ENCODE data around the gene CEP164.

Gene CEP164

DNA sequence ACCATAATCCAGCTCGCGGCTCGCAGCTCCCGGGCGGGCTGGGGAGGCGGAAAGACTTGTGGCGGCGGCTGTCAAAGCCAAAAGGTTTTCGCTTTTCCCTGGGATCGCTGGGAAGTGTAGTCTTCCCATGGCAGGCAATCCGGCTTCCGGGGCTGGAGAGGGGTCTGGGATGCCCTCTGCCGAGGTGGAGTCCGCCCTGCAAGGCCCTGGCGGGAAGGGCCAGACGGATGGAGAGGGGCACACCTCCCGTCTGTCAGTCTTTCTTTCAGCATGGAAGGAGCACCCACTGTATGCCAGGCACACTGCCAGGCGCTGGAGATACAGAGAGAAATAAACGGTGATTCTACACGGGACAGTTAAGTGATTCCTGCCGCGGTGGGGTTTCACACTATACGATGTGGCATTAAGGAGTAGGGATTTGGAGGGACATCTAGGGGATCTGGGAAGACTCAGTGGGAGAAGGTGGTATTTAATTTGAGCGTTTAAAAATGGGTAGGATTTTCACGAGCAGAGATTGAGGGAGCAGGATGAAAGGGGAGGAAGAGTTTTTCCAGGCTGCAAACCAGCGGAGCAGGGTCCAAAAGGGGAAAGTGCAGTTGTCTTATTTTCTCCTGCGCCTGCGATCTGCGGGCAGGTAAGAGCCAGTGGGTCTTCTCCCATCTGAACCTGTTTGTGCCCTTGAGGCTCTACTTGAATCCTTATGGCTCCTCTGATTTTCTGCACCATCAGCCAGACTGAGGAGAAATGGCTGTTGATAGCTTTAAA, 11.3 kb upstream of the CEP164 start, which contains the start of gene BACE1 (continued):
- TF ChIP-seq, protein P1, sequence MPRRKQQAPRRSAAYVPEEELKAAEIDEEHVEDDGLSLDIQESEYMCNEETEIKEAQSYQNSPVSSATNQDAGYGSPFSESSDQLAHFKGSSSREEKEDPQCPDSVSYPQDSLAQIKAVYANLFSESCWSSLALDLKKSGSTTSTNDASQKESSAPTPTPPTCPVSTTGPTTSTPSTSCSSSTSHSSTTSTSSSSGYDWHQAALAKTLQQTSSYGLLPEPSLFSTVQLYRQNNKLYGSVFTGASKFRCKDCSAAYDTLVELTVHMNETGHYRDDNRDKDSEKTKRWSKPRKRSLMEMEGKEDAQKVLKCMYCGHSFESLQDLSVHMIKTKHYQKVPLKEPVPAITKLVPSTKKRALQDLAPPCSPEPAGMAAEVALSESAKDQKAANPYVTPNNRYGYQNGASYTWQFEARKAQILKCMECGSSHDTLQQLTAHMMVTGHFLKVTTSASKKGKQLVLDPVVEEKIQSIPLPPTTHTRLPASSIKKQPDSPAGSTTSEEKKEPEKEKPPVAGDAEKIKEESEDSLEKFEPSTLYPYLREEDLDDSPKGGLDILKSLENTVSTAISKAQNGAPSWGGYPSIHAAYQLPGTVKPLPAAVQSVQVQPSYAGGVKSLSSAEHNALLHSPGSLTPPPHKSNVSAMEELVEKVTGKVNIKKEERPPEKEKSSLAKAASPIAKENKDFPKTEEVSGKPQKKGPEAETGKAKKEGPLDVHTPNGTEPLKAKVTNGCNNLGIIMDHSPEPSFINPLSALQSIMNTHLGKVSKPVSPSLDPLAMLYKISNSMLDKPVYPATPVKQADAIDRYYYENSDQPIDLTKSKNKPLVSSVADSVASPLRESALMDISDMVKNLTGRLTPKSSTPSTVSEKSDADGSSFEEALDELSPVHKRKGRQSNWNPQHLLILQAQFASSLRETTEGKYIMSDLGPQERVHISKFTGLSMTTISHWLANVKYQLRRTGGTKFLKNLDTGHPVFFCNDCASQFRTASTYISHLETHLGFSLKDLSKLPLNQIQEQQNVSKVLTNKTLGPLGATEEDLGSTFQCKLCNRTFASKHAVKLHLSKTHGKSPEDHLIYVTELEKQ (tag by site-specific recombination; IDR thresholded peaks at IDR 0.05; ENCODE audit: borderline replicate concordance) = no peak
- TF ChIP-seq SP7 (tag by site-specific recombination; IDR thresholded peaks at IDR 0.05) = 0 out of 2 replicates have a peak, but pooled peaks have one; percentile 16
- 0 out of 2 replicates have a peak, but pooled peaks have one; percentile 8 for TF ChIP-seq ZNF654 (tag by site-specific recombination; IDR thresholded peaks at IDR 0.05; ENCODE audit: low read depth)
- peak; percentile 39 for TF ChIP-seq ZBTB8A (tag by site-specific recombination; IDR thresholded peaks at IDR 0.05)
- TF ChIP-seq ZNF341 (tag by site-specific recombination; IDR thresholded peaks at IDR 0.05; ENCODE audit: low read depth) = peak; percentile 61
- 0 out of 2 replicates have a peak, but pooled peaks have one; percentile 23 for TF ChIP-seq ZNF394 (tag by site-specific recombination; IDR thresholded peaks at IDR 0.05; ENCODE audit: borderline replicate concordance)
- TF ChIP-seq PRDM1 (tag by site-specific recombination; IDR thresholded peaks at IDR 0.05) = peak; percentile 35; the same call in 1 of the 2 replicates
- TF ChIP-seq ZNF843 (tag by site-specific recombination; IDR thresholded peaks at IDR 0.05) = no peak
- TF ChIP-seq ZXDB (tag by site-specific recombination; IDR thresholded peaks at IDR 0.05) = no peak
- peak; percentile 91 for TF ChIP-seq ZNF76 (tag by site-specific recombination; IDR thresholded peaks at IDR 0.05; ENCODE audit: borderline replicate concordance, low read depth)
- no peak for TF ChIP-seq ZNF585B (tag by site-specific recombination; IDR thresholded peaks at IDR 0.05)
- no peak for TF ChIP-seq ZNF121 (tag by site-specific recombination; IDR thresholded peaks at IDR 0.05)
- TF ChIP-seq YY2 (tag by site-specific recombination; IDR thresholded peaks at IDR 0.05) = no peak
- no peak for TF ChIP-seq ZNF350 (tag by site-specific recombination; IDR thresholded peaks at IDR 0.05)
- TF ChIP-seq ZNF366 (tag by site-specific recombination; conservative IDR thresholded peaks at IDR 0.05) = peak; percentile 56
- 0 out of 2 replicates have a peak, but pooled peaks have one; percentile 41 for TF ChIP-seq ZNF24 (tag by site-specific recombination; IDR thresholded peaks at IDR 0.05)
- TF ChIP-seq TCF7L2 (IDR thresholded peaks at IDR 0.05; ENCODE audit: borderline replicate concordance, low read depth, low read length) = 0 out of 2 replicates have a peak, but pooled peaks have one; percentile 48
- TF ChIP-seq, protein P2, sequence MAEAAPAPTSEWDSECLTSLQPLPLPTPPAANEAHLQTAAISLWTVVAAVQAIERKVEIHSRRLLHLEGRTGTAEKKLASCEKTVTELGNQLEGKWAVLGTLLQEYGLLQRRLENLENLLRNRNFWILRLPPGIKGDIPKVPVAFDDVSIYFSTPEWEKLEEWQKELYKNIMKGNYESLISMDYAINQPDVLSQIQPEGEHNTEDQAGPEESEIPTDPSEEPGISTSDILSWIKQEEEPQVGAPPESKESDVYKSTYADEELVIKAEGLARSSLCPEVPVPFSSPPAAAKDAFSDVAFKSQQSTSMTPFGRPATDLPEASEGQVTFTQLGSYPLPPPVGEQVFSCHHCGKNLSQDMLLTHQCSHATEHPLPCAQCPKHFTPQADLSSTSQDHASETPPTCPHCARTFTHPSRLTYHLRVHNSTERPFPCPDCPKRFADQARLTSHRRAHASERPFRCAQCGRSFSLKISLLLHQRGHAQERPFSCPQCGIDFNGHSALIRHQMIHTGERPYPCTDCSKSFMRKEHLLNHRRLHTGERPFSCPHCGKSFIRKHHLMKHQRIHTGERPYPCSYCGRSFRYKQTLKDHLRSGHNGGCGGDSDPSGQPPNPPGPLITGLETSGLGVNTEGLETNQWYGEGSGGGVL (tag by site-specific recombination; IDR thresholded peaks at IDR 0.05) = 0 out of 2 replicates have a peak, but pooled peaks have one; percentile 6
- TF ChIP-seq, protein P3, sequence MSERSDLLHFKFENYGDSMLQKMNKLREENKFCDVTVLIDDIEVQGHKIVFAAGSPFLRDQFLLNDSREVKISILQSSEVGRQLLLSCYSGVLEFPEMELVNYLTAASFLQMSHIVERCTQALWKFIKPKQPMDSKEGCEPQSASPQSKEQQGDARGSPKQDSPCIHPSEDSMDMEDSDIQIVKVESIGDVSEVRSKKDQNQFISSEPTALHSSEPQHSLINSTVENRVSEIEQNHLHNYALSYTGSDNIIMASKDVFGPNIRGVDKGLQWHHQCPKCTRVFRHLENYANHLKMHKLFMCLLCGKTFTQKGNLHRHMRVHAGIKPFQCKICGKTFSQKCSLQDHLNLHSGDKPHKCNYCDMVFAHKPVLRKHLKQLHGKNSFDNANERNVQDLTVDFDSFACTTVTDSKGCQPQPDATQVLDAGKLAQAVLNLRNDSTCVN (tag by site-specific recombination; optimal IDR thresholded peaks at IDR 0.05) = peak; percentile 19
- no peak for TF ChIP-seq ZNF621 (tag by site-specific recombination; IDR thresholded peaks at IDR 0.05)
- peak; percentile 38; the same call in 1 of the 2 replicates for TF ChIP-seq SP3 (tag by site-specific recombination; IDR thresholded peaks at IDR 0.05)
- peak; percentile 46; the same call in 1 of the 2 replicates for TF ChIP-seq TRIM28 (IDR thresholded peaks at IDR 0.05; ENCODE audit: borderline replicate concordance, low read length)
- no peak for TF ChIP-seq HOXA7 (CRISPR knock-in tag; IDR thresholded peaks at IDR 0.05; ENCODE audit: borderline replicate concordance)
- no peak for TF ChIP-seq ZNF292 (tag by site-specific recombination; IDR thresholded peaks at IDR 0.05; ENCODE audit: borderline replicate concordance, low read depth)
- TF ChIP-seq, protein P4, sequence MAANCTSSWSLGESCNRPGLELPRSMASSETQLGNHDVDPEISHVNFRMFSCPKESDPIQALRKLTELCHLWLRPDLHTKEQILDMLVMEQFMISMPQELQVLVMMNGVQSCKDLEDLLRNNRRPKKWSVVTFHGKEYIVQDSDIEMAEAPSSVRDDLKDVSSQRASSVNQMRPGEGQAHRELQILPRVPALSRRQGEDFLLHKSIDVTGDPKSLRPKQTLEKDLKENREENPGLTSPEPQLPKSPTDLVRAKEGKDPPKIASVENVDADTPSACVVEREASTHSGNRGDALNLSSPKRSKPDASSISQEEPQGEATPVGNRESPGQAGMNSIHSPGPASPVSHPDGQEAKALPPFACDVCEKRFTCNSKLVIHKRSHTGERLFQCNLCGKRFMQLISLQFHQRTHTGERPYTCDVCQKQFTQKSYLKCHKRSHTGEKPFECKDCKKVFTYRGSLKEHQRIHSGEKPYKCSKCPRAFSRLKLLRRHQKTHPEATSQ (tag by site-specific recombination; IDR thresholded peaks at IDR 0.05) = no peak
- TF ChIP-seq, protein P5, sequence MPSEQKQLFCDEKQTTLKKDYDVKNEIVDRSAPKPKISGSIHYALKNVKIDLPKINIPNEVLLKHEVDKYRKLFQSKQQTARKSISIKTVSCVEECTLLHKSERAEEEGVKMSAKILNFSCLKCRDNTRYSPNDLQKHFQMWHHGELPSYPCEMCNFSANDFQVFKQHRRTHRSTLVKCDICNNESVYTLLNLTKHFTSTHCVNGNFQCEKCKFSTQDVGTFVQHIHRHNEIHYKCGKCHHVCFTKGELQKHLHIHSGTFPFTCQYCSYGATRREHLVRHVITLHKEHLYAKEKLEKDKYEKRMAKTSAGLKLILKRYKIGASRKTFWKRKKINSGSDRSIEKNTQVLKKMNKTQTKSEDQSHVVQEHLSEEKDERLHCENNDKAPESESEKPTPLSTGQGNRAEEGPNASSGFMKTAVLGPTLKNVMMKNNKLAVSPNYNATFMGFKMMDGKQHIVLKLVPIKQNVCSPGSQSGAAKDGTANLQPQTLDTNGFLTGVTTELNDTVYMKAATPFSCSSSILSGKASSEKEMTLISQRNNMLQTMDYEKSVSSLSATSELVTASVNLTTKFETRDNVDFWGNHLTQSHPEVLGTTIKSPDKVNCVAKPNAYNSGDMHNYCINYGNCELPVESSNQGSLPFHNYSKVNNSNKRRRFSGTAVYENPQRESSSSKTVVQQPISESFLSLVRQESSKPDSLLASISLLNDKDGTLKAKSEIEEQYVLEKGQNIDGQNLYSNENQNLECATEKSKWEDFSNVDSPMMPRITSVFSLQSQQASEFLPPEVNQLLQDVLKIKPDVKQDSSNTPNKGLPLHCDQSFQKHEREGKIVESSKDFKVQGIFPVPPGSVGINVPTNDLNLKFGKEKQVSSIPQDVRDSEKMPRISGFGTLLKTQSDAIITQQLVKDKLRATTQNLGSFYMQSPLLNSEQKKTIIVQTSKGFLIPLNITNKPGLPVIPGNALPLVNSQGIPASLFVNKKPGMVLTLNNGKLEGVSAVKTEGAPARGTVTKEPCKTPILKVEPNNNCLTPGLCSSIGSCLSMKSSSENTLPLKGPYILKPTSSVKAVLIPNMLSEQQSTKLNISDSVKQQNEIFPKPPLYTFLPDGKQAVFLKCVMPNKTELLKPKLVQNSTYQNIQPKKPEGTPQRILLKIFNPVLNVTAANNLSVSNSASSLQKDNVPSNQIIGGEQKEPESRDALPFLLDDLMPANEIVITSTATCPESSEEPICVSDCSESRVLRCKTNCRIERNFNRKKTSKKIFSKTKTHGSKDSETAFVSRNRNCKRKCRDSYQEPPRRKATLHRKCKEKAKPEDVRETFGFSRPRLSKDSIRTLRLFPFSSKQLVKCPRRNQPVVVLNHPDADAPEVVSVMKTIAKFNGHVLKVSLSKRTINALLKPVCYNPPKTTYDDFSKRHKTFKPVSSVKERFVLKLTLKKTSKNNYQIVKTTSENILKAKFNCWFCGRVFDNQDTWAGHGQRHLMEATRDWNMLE (tag by site-specific recombination; conservative IDR thresholded peaks at IDR 0.05; ENCODE audit: low read depth) = no peak

Data from HEK293 (cell line).